Measurements from ENCODE around the gene SPTBN1.

GRCh38 chr2:54555318-54555837 is 99.3 kb downstream of the SPTBN1 start:
- TF ChIP-seq CTCF (IDR thresholded peaks at IDR 0.05) (no peak), POLR2A (IDR thresholded peaks at IDR 0.05) (no peak)
